HUDEP-2 (cell line): ENCODE results near the gene ASB4.
"Not testable (repeated sequence)": the region's sequence is repeated elsewhere in the genome, so short reads cannot be mapped to it uniquely, and the experiment has no call there.

Source experiments
- DNase-seq, 76 experiments: peaks; one replicate each; lab custom pipeline; 2025; ENCODE audit not compliant: unreplicated experiment in 76 of 76; lab: John Stamatoyannopoulos, UW

ASB4 gene, protein sequence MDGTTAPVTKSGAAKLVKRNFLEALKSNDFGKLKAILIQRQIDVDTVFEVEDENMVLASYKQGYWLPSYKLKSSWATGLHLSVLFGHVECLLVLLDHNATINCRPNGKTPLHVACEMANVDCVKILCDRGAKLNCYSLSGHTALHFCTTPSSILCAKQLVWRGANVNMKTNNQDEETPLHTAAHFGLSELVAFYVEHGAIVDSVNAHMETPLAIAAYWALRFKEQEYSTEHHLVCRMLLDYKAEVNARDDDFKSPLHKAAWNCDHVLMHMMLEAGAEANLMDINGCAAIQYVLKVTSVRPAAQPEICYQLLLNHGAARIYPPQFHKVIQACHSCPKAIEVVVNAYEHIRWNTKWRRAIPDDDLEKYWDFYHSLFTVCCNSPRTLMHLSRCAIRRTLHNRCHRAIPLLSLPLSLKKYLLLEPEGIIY

GRCh38 chr7:95485391-95486123 is at the start of gene ASB4:
Gene ASB4 (plus strand): TSS chr7:95485943. CDS start chr7:95485972, 29 bp downstream.
- no peak for DNase-seq

- DNase-seq, result peak in 55 of 76 experiments; percentile 2 to 82 (median 32)
Measured at GRCh38 chr7:95436407-95436806, 49.3 kb upstream of the ASB4 start.

- no peak for DNase-seq
Measured at GRCh38 chr7:95440394-95441038, 45.2 kb upstream of the ASB4 start.

DNA sequence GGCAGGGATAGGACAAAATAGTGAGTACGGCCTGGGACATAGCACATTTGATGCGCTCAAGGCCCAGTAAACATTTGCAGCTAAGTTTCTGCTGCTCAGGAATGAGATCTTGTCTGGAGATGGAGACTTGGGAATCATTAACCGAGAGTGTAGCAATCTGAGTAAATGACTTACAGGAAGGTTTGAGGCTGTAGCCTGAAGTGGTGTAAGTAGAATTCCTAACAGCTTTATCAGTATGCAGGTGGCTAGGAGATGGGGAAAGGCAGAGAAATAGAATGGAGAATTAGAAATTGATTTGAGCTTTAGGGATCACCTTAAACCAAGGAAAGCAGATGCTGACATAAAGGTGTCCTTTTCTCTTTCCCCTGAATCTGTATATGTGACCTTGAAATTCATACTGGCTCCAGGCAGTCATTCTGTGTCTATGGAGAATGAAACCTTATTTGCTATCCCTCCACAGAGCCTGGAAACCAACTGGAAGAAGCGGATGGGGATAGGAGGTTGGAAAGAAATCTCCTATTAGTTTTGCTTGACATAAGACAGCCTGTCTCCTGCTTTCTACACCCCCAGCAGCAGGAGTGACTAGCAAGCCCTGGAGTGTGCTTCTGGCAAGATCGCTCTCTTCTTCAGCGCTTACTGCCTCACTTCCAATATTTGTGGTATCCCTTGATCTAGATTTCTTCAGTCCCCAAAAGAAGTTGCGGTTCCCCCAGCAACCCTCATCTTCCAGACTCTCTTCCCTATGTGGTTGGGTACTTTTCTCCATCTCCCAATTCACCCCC is 44.5 kb upstream of the ASB4 start:
- DNase-seq, result no peak

- DNase-seq, result no peak
Measured at GRCh38 chr7:95444796-95445195, 40.9 kb upstream of the ASB4 start.

DNA sequence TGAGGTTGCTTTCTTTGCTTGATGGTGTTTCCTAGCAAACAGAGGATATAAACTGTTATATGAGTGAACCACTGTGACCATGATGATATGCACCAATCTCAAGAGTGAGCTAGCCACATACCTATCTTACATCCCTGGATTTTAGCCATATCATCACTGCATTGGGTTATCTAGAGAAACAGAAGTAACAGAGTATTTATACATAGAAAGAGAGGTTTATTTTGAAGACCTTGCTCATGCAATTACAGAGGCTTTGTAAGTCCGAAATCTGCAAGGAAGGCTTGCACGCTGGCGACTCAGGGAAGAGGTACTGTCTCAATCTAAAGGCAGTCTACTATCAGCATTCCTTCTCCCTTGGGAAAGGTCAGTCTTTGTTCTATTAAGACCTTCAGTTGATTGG is 39.1 kb upstream of the ASB4 start:
- DNase-seq, result peak in 8 of 76 experiments; percentile 1 to 59 (median 22)

GRCh38 chr7:95454438-95455045 is 31.2 kb upstream of the ASB4 start:
- no peak for DNase-seq

- DNase-seq, result no peak
Measured at GRCh38 chr7:95457947-95458346, 27.8 kb upstream of the ASB4 start.

DNA sequence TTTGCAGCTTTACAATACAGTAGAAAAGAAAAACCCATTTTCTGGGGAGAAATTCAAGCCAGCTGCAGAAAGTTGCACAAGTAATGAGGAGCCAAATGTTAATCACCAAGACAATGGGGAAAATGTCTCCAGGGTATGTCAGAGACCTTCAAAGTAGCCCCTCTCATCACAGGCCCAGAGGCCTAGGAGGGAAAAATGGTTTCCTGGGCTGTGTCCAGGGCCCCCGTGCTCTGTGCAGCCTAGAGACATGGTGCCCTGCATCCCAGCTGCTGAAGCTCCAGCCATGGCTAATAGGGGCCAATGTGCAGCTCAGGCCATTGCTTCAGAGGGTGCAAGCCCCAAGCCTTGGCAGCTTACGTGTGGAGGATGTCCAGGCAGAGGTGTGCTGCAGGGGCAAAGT is 25.1 kb upstream of the ASB4 start:
- DNase-seq, result not testable (repeated sequence)

- no peak for DNase-seq
Measured at GRCh38 chr7:95467912-95468607, 17.7 kb upstream of the ASB4 start.

GRCh38 chr7:95469187-95469586 is 16.6 kb upstream of the ASB4 start:
- DNase-seq, result no peak

DNA sequence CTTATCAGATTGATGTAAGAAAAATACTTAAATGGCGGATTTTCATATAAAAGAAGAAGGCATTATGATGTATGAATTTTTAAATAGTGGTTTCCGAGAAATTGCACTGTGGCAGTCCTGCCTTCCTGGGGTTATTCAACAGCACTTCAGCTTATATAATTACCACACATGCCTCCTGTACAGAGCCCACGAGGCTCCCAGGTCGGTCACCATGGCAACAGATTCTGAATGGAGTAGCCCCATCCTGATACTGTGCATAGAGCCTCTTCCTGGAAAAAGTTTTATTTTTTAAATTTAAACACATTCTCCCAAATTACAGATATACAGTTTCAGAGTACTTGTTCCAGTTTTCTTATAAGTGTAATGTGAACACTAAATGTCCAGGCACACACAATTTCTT is 15.9 kb upstream of the ASB4 start:
- no peak for DNase-seq

- DNase-seq, result no peak
Measured at GRCh38 chr7:95470452-95470851, 15.3 kb upstream of the ASB4 start.

- no peak for DNase-seq
Measured at GRCh38 chr7:95471071-95471470, 14.7 kb upstream of the ASB4 start.

DNA sequence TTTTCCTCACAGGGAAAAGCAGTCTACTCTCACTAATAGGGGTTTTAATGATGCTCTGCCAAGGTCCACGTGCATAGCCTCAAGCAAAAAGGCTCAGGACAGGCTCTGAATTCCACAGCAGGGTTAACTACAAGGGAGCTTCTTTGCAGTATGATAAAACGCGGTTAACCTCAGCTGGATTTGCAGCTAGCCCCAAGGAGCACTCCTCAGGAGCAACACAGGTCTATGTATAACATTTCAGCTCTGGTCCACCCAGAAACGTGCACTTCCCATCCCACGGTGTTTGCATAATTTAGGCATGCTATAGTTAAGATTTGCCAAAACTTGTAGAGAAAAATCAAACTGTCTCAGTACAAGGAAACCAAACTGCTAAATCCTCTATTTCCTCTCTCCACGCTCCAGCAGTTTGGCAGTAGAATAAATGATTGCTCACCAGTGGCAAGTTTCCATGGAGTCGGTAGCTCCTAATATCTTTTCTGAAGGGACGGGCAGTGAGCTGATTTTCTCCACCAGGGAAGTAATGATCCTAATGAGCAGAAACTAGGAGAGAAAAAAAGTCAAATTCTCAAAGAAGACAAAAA is 13.1 kb upstream of the ASB4 start:
- DNase-seq, result no peak

DNA sequence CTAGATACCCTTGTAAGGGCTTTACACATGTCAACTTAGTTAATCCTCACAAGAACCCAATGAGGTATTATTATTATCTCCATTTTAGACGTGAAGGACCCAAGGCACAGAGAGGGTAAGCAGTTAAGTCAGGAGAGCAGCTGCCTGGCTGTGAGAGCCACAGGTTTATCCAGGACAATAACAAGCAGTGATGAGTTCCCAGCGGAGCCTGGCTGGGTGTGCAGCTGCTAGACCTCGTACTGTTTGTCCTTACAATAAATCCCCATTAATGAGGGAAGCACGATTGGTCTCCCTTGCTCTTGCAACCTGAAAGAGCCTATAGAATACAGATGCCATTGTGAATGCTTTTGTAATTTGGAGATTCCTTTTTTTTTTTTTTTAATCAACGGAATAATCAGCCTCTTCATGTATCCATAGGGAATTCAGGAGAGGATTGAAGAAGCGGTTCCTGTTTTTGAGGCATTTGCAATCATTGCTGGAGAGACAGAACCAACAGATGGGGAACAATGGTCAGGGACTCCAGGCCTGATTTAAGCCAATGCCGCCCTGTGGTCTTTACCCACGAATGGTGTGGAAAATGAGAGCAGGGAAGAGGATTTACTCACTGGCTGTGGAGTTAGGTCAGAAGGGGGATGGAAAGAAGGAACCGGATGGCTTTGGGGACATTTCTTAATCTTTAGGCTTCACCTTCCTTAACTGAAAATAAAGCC is 12.3 kb upstream of the ASB4 start:
- no peak for DNase-seq

GRCh38 chr7:95476072-95476847 is 9.5 kb upstream of the ASB4 start:
- DNase-seq, result no peak
